OCI-LY1 (cell line): Measurements from ENCODE around the gene HEYL.

Source experiments
- H2AFZ ChIP-seq: fragments of 200-600 bp; sonication (generic), shearing (Covaris generic); 2 replicates; pipeline ENCODE4 v1.6.0; 2014; ENCODE audit warnings: antibody characterized with exemption, mild to moderate bottlenecking, low read length
- H3F3A ChIP-seq: fragments of 200-600 bp; sonication (generic), shearing (Covaris generic); 2 replicates; pipeline ENCODE4 v1.6.0; 2014; ENCODE audit warnings: mild to moderate bottlenecking, antibody characterized with exemption, low read length, moderate library complexity; ENCODE audit not compliant: insufficient read depth
- H3K27ac ChIP-seq: fragments of 200-600 bp; sonication (generic); 2 replicates; pipeline ENCODE4 v1.5.1; 2014; ENCODE audit warnings: low read length, mixed run types, mild to moderate bottlenecking, low read depth; ENCODE audit not compliant: poor library complexity, severe bottlenecking
- H3K27me3 ChIP-seq: fragments of 200-600 bp; sonication (generic); 2 replicates; pipeline ENCODE4 v1.6.0; 2014; ENCODE audit warnings: antibody characterized with exemption, mild to moderate bottlenecking, low read length, moderate library complexity; ENCODE audit not compliant: insufficient read depth
- H3K36me3 ChIP-seq: fragments of 200-600 bp; sonication (generic); 2 replicates; pipeline ENCODE4 v1.6.1; 2014; ENCODE audit warnings: mild to moderate bottlenecking, antibody characterized with exemption, low read length, moderate library complexity, mixed read lengths; ENCODE audit not compliant: insufficient read depth
- H3K4me1 ChIP-seq: fragments of 200-600 bp; sonication (generic); 2 replicates; pipeline ENCODE4 v1.5.1; 2014; ENCODE audit warnings: mild to moderate bottlenecking, low read length, moderate library complexity; ENCODE audit not compliant: insufficient read depth, severe bottlenecking
- H3K4me2 ChIP-seq: fragments of 200-600 bp; sonication (generic), shearing (Covaris generic); 2 replicates; pipeline ENCODE4 v1.6.1; 2014; ENCODE audit warnings: low read length
- H3K4me3 ChIP-seq: fragments of 200-600 bp; sonication (generic); 2 replicates; pipeline ENCODE4 v1.5.1; 2014; ENCODE audit warnings: low read length, low read depth, mild to moderate bottlenecking, mixed read lengths; ENCODE audit not compliant: poor library complexity, severe bottlenecking
- H3K79me2 ChIP-seq: fragments of 200-600 bp; shearing (Covaris generic); 2 replicates; pipeline ENCODE4 v1.6.1; 2016; ENCODE audit warnings: mixed run types, low read length, mixed read lengths; ENCODE audit not compliant: insufficient read depth
- H3K9ac ChIP-seq: fragments of 200-600 bp; sonication (generic), shearing (Covaris generic); 2 replicates; pipeline ENCODE4 v1.6.1; 2014; ENCODE audit warnings: mild to moderate bottlenecking, low read length, mixed read lengths
- H3K9me2 ChIP-seq: fragments of 200-600 bp; sonication (generic), shearing (Covaris generic); 2 replicates; pipeline ENCODE4 v1.6.1; 2014; ENCODE audit warnings: low read depth, mild to moderate bottlenecking, low read length, mixed read lengths
- H3K9me3 ChIP-seq: fragments of 200-600 bp; shearing (Covaris generic); 2 replicates; pipeline ENCODE4 v1.6.1; 2014; ENCODE audit warnings: low read length, mixed read lengths
- H4K20me1 ChIP-seq: fragments of 200-600 bp; sonication (generic), shearing (Covaris generic); 2 replicates; pipeline ENCODE4 v1.6.0; 2016; ENCODE audit warnings: mild to moderate bottlenecking, low read length; ENCODE audit not compliant: insufficient read depth
- EZH2 ChIP-seq: fragments of 200-600 bp; sonication (generic), shearing (Covaris generic); IDR thresholded peaks from 2 replicates; pipeline ENCODE4 v1.8.0; 2017; ENCODE audit warnings: borderline replicate concordance, mixed run types, mild to moderate bottlenecking, antibody characterized with exemption, low read length, moderate library complexity, mixed read lengths
- TF ChIP-seq, protein P1 (sequence below): fragments of 200-600 bp; sonication (generic), shearing (Covaris generic); IDR thresholded peaks from 2 replicates; pipeline ENCODE4 v1.5.1; 2017; ENCODE audit warnings: mild to moderate bottlenecking, antibody characterized with exemption, low read length, moderate library complexity, mixed read lengths

HEYL gene

GRCh38 chr1:39677645-39678044 lies 38.2 kb upstream of the HEYL start:
- Histone ChIP-seq H3K9me2 (no peaks in the 10 kb centered on the region), H3K4me3 (no peak overlapping the region), H2AFZ (no peak overlapping the region), H3K27me3 (peaks cover 11% of the 10 kb centered on the region), H3K4me1 (no peaks in the 10 kb centered on the region), H3K36me3 (no peaks in the 10 kb centered on the region), H3K27ac (no peak overlapping the region), H3K79me2 (no peaks in the 10 kb centered on the region), H3K9me3 (no peaks in the 10 kb centered on the region), H3F3A (no peaks in the 10 kb centered on the region), H3K4me2 (no peak overlapping the region), H3K9ac (no peak overlapping the region), H4K20me1 (no peaks in the 10 kb centered on the region)
- TF ChIP-seq, protein P1, sequence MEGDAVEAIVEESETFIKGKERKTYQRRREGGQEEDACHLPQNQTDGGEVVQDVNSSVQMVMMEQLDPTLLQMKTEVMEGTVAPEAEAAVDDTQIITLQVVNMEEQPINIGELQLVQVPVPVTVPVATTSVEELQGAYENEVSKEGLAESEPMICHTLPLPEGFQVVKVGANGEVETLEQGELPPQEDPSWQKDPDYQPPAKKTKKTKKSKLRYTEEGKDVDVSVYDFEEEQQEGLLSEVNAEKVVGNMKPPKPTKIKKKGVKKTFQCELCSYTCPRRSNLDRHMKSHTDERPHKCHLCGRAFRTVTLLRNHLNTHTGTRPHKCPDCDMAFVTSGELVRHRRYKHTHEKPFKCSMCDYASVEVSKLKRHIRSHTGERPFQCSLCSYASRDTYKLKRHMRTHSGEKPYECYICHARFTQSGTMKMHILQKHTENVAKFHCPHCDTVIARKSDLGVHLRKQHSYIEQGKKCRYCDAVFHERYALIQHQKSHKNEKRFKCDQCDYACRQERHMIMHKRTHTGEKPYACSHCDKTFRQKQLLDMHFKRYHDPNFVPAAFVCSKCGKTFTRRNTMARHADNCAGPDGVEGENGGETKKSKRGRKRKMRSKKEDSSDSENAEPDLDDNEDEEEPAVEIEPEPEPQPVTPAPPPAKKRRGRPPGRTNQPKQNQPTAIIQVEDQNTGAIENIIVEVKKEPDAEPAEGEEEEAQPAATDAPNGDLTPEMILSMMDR: no peak
- no peak for TF ChIP-seq EZH2

- no peaks in the 10 kb centered on the region for H3K9me3 ChIP-seq
- H4K20me1 ChIP-seq: no peaks in the 10 kb centered on the region
- H2AFZ ChIP-seq: no peak overlapping the region
- no peaks in the 10 kb centered on the region for H3K9me2 ChIP-seq
- H3K4me2 ChIP-seq: no peak overlapping the region
- TF ChIP-seq, protein P1: no peak
- no peak for TF ChIP-seq EZH2
- H3K4me1 ChIP-seq: no peaks in the 10 kb centered on the region
- no peaks in the 10 kb centered on the region for H3F3A ChIP-seq
- no peaks in the 10 kb centered on the region for H3K79me2 ChIP-seq
- no peak overlapping the region for H3K27ac ChIP-seq
- no peak overlapping the region for H3K9ac ChIP-seq
- no peak overlapping the region for H3K4me3 ChIP-seq
- no peaks in the 10 kb centered on the region for H3K36me3 ChIP-seq
- peaks cover 11% of the 10 kb centered on the region for H3K27me3 ChIP-seq
Measured at GRCh38 chr1:39676948-39677548, 37.6 kb upstream of the HEYL start.

- Histone ChIP-seq H3K9ac (no peak overlapping the region), H2AFZ (no peak overlapping the region), H3K4me2 (no peak overlapping the region), H3K9me2 (no peaks in the 10 kb centered on the region), H3K27ac (no peak overlapping the region), H3F3A (no peaks in the 10 kb centered on the region), H3K4me1 (no peaks in the 10 kb centered on the region), H4K20me1 (no peaks in the 10 kb centered on the region), H3K9me3 (no peaks in the 10 kb centered on the region), H3K4me3 (no peak overlapping the region), H3K27me3 (peaks cover 11% of the 10 kb centered on the region), H3K36me3 (no peaks in the 10 kb centered on the region), H3K79me2 (no peaks in the 10 kb centered on the region)
- TF ChIP-seq, protein P1: no peak
- no peak for TF ChIP-seq EZH2
Measured at GRCh38 chr1:39675220-39675619, 35.8 kb upstream of the HEYL start.
